Activated T-cell treated with anti-CD3 and anti-CD28 coated beads for 24 hours (primary cell): ENCODE data around the gene FLOT1.

Experiments used
- DNase-seq: peaks from one replicate; pipeline ENCODE4 v3.0.0-alpha.2; 2020; ENCODE audit warnings: low read depth

FLOT1 gene

GRCh38 chr6:30700340-30700739, 42.1 kb downstream of the FLOT1 start:
- DNase-seq: no peak

- no peak for DNase-seq
Observed at GRCh38 chr6:30696432-30696831, 46.1 kb downstream of the FLOT1 start.

- DNase-seq: no peak
Observed at GRCh38 chr6:30691208-30691847, 51.2 kb downstream of the FLOT1 start.

- peak; percentile 73 for DNase-seq
Observed at GRCh38 chr6:30690403-30691207, 51.9 kb downstream of the FLOT1 start, which contains the start of gene NRM. NRM (minus strand) TSS chr6:30690984; CDS start chr6:30690974, 10 bp downstream.

- DNase-seq: no peak
Observed at GRCh38 chr6:30689985-30690384, 52.5 kb downstream of the FLOT1 start.

- DNase-seq: no peak
Observed at GRCh38 chr6:30689022-30689865, 53.2 kb downstream of the FLOT1 start.

- no peak for DNase-seq
Observed at GRCh38 chr6:30688569-30688968, 53.9 kb downstream of the FLOT1 start.

- no peak for DNase-seq
Observed at GRCh38 chr6:30687659-30688431, 54.6 kb downstream of the FLOT1 start.

GRCh38 chr6:30686908-30687658, 55.4 kb downstream of the FLOT1 start:
- peak; percentile 78 for DNase-seq

GRCh38 chr6:30686009-30686907, 56.2 kb downstream of the FLOT1 start, which contains the start of gene PPP1R18:
PPP1R18 (minus strand) TSS chr6:30686645; CDS start chr6:30686018, 627 bp downstream.
- DNase-seq: peak; percentile 84

GRCh38 chr6:30685157-30686008, 57.1 kb downstream of the FLOT1 start:
- no peak for DNase-seq

GRCh38 chr6:30684386-30685156, 57.9 kb downstream of the FLOT1 start:
- peak; percentile 40 for DNase-seq

GRCh38 chr6:30683980-30684338, 58.5 kb downstream of the FLOT1 start:
- DNase-seq: no peak

GRCh38 chr6:30683183-30683979, 59.1 kb downstream of the FLOT1 start:
- no peak for DNase-seq

GRCh38 chr6:30682143-30683117, 60.1 kb downstream of the FLOT1 start:
- DNase-seq: peak; percentile 78

- no peak for DNase-seq
Observed at GRCh38 chr6:30681766-30682142, 60.7 kb downstream of the FLOT1 start.
